ENCODE results near the gene PLB1.

- TF ChIP-seq EZH2 (IDR thresholded peaks at IDR 0.05; ENCODE audit: borderline replicate concordance, low read length) (no peak), CTCF (IDR thresholded peaks at IDR 0.05; ENCODE audit: low read length) (no peak)
These were observed 168.4 kb downstream of the PLB1 start for GRCh38 chr2:28664120-28664842.

Measured in OCI-LY1 (cell line).